ENCODE measurements around the gene MYO6. TPM values are rescaled to one million over a fixed set of nuclear protein-coding genes. Genes with fewer than 3 reads are reported as not detected.

Gene MYO6
- polyA plus RNA-seq, 1 of the 3 experiments (the other 2 are of a cell fraction) = 6.2 TPM

- TF ChIP-seq REST (IDR thresholded peaks at IDR 0.05; ENCODE audit: low read depth, low read length) (no peak), RAD21 (IDR thresholded peaks at IDR 0.05; ENCODE audit: low read length) (no peak), YY1 (IDR thresholded peaks at IDR 0.05; ENCODE audit: low read depth) (no peak), RCOR1 (IDR thresholded peaks at IDR 0.05; ENCODE audit: low read length) (no peak), MXI1 (IDR thresholded peaks at IDR 0.05; ENCODE audit: low read depth, low read length) (no peak), MEF2A (IDR thresholded peaks at IDR 0.05; ENCODE audit: borderline replicate concordance, low read depth) (no peak), PBX3 (IDR thresholded peaks at IDR 0.05) (no peak), GABPA (IDR thresholded peaks at IDR 0.05; ENCODE audit: low read depth) (no peak), NFIC (IDR thresholded peaks at IDR 0.05; ENCODE audit: borderline replicate concordance) (no peak), RFX5 (IDR thresholded peaks at IDR 0.05; ENCODE audit: low read length) (no peak), TAF1 (IDR thresholded peaks at IDR 0.05; ENCODE audit: borderline replicate concordance, low read depth, low read length) (no peak)
These were observed 39.9 kb downstream of the MYO6 start (continued) for GRCh38 chr6:75788894-75789293.

- H3K4me3 ChIP-seq (ENCODE audit: low read depth in 2 of 2, low read length in 1 of 2) = no peak overlapping the region
- CTCF ChIA-PET = no interaction called here
These were observed 42.8 kb downstream of the MYO6 start for GRCh38 chr6:75791881-75792280.

More at GRCh38 chr6:75791881-75792280, 42.8 kb downstream of the MYO6 start:
- POLR2A ChIA-PET = no interaction called here
- H3K9me2 ChIP-seq = no peaks in the 10 kb centered on the region
- H3K79me2 ChIP-seq (ENCODE audit: insufficient read depth) = 0 out of 2 replicates have a peak, but pooled peaks cover 3% of the 10 kb centered on the region
- H3K9ac ChIP-seq = no peak overlapping the region
- H3K27ac ChIP-seq (ENCODE audit: low read depth in 2 of 2, low read length in 1 of 2) = no peak overlapping the region
- H4K20me1 ChIP-seq (ENCODE audit: insufficient read depth) = no peaks in the 10 kb centered on the region
- WGBS (ENCODE audit: low lambda C conversion rate) = 78% methylated on average over 3 of the region's 3 CpGs
- no peaks in the 10 kb centered on the region for H3K36me3 ChIP-seq (replicated peaks in 1 of 2; ENCODE audit: control insufficient read depth in 1 of 2, insufficient read depth in 2 of 2, low read length in 1 of 2)
- no peaks in the 10 kb centered on the region for H3K9me3 ChIP-seq
- TF ChIP-seq FOSL2 (IDR thresholded peaks at IDR 0.05; ENCODE audit: borderline replicate concordance, low read depth) (peak; percentile 12; the same call in 1 of the 2 replicates), JUND (IDR thresholded peaks at IDR 0.05) (peak; percentile 18; the same call in 1 of the 2 replicates), GABPA (IDR thresholded peaks at IDR 0.05; ENCODE audit: low read depth) (no peak)
- H3K4me1 ChIP-seq (ENCODE audit: control insufficient read depth in 1 of 2, insufficient read depth in 2 of 2, low read depth in 1 of 2, low read length in 1 of 2) = peaks cover 0 to 12% of the 10 kb centered on the region in 2 experiments; a peak in 1 of 4 replicates
- no peak overlapping the region for H3K4me2 ChIP-seq
- no peaks in the 10 kb centered on the region for H3F3A ChIP-seq (replicated peaks; ENCODE audit: insufficient read depth)
- no peak overlapping the region for H2AFZ ChIP-seq (ENCODE audit: low read depth)
- H3K27me3 ChIP-seq (ENCODE audit: insufficient read depth) = no peaks in the 10 kb centered on the region
- no peak for DNase-seq
